HG02938 (cell line): ENCODE data around the gene CDK6.
"Not testable (repeated sequence)": the region's sequence is repeated elsewhere in the genome, so short reads cannot be mapped to it uniquely, and the experiment has no call there.

Experiments used
- ATAC-seq: cut with Tn5 transposase; IDR thresholded peaks from one replicate; pipeline ENCODE4 v1.9.1; 2021; ENCODE audit warnings: mild to moderate bottlenecking, moderate library complexity; ENCODE audit not compliant: unreplicated experiment

The CDK6 gene

GRCh38 chr7:92604517-92604916 lies 231.9 kb downstream of the CDK6 start:
- ATAC-seq, result not testable (repeated sequence)

GRCh38 chr7:92603089-92603445 lies 233.3 kb downstream of the CDK6 start:
- no peak for ATAC-seq

- ATAC-seq, result no peak
Observed at GRCh38 chr7:92602352-92603088, 233.9 kb downstream of the CDK6 start.

- peak; percentile 89 for ATAC-seq
Observed at GRCh38 chr7:92598310-92598981, 237.9 kb downstream of the CDK6 start.

DNA sequence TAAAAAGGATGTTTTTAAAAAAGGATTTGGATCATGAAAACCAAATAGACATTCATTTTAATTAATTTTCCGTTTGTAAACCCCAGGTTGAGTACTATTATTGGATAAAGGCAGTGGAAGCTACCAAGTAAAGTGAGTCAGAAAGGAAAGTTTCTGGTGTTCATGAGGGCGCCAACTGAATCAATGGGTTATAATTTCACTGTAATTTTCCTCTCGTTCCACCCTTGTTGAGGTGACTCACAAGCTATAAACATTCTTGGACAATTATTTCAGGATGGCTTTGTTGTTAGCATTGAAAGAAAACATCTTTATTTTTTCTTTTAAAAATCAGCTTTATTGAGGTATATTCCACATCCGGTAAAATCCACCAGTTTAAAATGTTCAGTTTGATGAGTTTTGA lies 241.1 kb downstream of the CDK6 start:
- ATAC-seq, result no peak

DNA sequence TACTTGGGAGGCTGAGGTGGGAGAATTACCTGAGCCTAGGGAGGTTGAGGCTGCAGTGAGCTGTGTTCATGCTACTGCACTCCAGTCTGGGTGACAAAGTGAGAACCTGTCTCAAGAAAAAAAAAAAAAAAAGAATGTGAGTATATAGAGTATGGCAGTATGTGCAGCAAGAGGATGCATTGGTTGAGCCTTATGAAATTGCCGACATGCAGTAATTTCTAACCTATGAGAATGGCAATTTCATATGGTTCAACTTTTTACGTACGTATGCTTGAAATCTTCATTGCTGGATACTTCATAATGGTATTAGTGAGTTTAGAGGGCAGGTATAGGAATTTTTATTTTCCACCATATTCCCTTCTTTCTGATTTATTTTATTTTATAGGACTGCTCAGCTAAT lies 241.6 kb downstream of the CDK6 start:
- ATAC-seq, result no peak

DNA sequence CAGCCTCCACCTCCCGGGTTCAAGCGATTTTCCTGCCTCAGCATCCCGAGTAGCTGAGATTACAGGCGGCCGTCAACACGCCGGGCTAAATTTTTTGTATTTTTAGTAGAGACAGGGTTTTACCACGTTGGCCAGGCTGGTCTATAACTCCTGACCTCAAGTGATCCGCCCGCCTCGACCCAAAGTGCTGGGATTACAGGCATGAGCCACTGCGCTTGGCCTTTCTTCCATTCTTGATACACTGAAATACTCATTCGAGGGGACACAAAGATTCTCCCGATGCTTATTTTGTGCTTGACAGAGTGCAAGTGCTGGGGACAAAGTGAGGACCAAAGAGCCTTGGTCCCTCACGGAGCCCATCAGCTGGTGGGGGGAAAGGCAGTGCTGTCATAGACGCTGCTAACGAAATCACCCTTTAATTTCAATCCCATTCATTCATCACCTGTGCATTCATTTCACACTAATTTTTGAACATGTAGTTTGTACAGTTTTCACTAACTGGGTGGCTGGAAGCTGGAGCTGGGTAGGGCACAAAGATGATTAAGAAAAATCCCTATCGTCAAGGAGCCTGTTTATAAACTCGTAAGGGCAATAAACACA lies 245.6 kb downstream of the CDK6 start:
- ATAC-seq, result no peak

GRCh38 chr7:92589056-92589455 lies 247.3 kb downstream of the CDK6 start:
- ATAC-seq, result no peak

- no peak for ATAC-seq
Observed at GRCh38 chr7:92588561-92588960, 247.8 kb downstream of the CDK6 start.

DNA sequence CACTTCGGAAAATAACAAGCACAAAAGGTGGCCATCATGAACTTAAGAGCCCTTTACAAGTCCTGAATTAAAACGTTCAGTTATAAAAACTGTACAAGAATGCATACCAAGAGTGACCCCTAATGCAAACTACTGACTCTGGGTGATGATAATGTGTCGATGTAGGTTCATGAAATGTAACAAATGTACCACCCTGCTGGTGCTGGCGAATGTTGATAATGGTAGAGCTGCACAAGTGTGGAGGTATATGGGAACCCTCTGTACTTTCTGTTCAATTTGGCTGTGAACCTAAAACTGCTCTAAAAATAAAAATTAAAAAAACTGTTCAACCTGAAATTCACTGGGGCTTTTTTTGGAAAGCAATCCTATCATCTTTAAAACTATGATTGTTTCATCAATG lies 249.5 kb downstream of the CDK6 start:
- no peak for ATAC-seq

DNA sequence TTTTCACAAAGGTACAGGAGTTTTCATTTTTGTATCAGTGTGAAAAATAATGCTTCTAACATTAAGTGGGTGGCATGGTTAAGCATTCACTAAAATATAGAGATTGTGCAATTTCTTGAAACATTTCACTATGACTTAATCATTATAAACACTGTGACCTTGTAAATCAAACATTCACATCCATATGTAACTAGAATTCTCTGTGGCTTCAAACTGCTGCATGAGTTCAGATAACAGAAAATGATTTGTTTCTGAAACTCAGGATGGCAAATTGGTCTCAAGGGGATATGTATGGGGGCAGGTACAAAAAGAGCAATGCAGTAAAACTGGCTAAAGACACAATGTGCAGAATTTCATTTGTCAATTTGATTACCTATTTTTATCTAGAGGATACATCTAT lies 250.0 kb downstream of the CDK6 start:
- no peak for ATAC-seq

DNA sequence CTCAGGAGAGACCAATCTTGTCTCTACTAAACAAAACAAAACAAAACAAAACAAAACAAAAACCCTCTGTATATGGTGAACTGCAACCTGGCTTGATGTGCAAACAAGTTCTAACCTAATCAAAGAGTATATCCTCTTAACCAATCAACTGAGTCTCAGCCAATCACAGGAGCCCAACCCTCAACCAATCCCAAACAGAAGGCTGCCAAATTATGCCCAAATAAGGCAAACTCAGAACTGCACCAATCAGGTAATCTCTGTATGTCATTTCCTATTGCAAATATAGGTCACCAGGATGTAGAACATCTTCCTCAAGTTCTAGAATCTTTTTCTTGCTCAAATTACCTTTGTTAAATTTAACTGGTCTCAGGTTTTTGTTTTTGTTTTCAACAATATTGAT lies 251.4 kb downstream of the CDK6 start:
- no peak for ATAC-seq

- no peak for ATAC-seq
Observed at GRCh38 chr7:92582948-92583347, 253.4 kb downstream of the CDK6 start.

- ATAC-seq, result no peak
Observed at GRCh38 chr7:92576296-92576695, 260.1 kb downstream of the CDK6 start.

GRCh38 chr7:92569137-92569536 lies 267.2 kb downstream of the CDK6 start:
- ATAC-seq, result no peak

GRCh38 chr7:92567460-92567859 lies 268.9 kb downstream of the CDK6 start:
- no peak for ATAC-seq

DNA sequence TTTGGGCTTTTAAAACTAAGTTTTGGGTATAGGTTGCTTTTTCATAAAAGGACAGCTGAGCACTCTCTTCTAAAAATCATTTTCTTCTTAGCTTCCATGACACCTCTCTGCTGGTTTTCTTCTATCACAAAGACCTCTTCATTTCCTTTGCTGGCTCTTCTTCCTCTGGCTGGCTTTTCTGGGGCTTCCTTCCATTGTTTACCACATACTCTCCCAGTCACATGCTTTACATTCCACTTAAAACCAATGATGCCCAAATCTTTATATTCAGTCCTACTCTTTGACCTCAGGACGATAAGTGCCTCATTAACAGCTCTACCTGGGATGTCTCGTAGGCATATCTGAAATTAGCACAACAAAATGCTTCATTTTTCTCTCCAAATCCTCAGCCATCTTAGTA lies 273.0 kb downstream of the CDK6 start:
- no peak for ATAC-seq

- ATAC-seq, result no peak
Observed at GRCh38 chr7:92560602-92561001, 275.8 kb downstream of the CDK6 start.

GRCh38 chr7:92557808-92558362 lies 278.5 kb downstream of the CDK6 start:
- ATAC-seq, result no peak

GRCh38 chr7:92557249-92557648 lies 279.1 kb downstream of the CDK6 start:
- no peak for ATAC-seq
